Measurements from ENCODE around the gene ZNF526.

DNA sequence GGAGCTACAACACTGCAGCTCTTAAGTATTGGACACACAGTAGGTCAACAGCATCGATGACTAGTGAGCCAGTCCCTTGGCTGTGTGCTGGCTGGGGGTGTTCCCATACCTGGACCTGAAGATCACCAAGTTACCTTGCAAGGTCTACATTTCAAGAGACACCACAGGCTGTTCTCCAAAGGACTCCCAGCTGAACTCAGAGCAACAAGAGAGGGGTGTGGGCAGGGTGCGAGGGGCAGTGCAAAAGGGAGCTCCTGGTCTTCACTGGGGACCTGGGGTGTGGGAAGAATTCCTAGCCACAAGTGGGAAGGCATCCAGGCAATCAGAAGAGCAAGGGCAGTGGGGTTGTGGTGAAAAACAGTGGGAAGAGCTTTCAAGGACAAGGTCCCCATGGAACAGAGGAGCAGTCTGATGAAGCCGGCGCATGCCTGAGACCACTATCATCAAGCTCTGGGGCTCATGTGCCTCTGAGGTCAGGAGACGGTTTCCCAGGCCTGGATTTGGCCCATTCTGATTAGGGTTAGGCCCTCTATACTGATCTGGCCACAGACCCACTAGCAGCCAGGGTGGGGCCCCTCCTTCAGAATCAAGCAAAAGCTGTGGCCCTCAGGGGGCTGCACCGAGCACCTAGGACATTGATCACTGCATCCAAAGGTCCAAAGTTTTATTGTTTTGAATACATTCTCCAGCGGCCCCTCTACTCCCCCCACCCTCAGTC lies 27.0 kb downstream of the ZNF526 start:
- TF ChIP-seq CTCF (IDR thresholded peaks at IDR 0.05) = no peak
- TF ChIP-seq POLR2AphosphoS5 (IDR thresholded peaks at IDR 0.05; ENCODE audit: insufficient read depth in 1 of 2, low read depth in 1 of 2) = no peak
- no peak for TF ChIP-seq POLR2A (IDR thresholded peaks at IDR 0.05)

Measured in vagina (tissue), 2 donors.